Measurements from ENCODE around the gene ZBTB7C.

ZBTB7C gene

GRCh38 chr18:48151421-48152065, 257.6 kb downstream of the ZBTB7C start:
- no peak overlapping the region for H2AFZ ChIP-seq (ENCODE audit: low read depth, low read length)
- H3K9me3 ChIP-seq (ENCODE audit: insufficient read depth, low read length, severe bottlenecking) = no peaks in the 10 kb centered on the region
- peaks cover 7% of the 10 kb centered on the region for H3K27me3 ChIP-seq (ENCODE audit: insufficient read depth, low read length, poor library complexity)
- H3K36me3 ChIP-seq (ENCODE audit: insufficient read depth, low read length) = no peaks in the 10 kb centered on the region
- H3K4me2 ChIP-seq (ENCODE audit: insufficient read depth, low read length) = no peak overlapping the region
- H3K4me3 ChIP-seq (ENCODE audit: low read depth in 1 of 2, low read length in 2 of 2) = no peak overlapping the region
- no peak overlapping the region for H3K9ac ChIP-seq (ENCODE audit: low read depth, low read length)
- no peaks in the 10 kb centered on the region for H3K79me2 ChIP-seq (ENCODE audit: insufficient read depth, low read length)
- no peaks in the 10 kb centered on the region for H3K4me1 ChIP-seq (ENCODE audit: insufficient read depth, low read length)
- no peak for DNase-seq
- ATAC-seq (ENCODE audit: insufficient read depth, low read depth) = no peak
- H3K27ac ChIP-seq (ENCODE audit: low read length) = no peak overlapping the region
- H4K20me1 ChIP-seq (ENCODE audit: insufficient read depth, low read length) = no peaks in the 10 kb centered on the region
- no peak for TF ChIP-seq EZH2 (IDR thresholded peaks at IDR 0.05; ENCODE audit: borderline replicate concordance, low read depth, low read length, severe bottlenecking)
- TF ChIP-seq CTCF (IDR thresholded peaks at IDR 0.05; ENCODE audit: borderline replicate concordance, extremely low read depth, low read length, poor library complexity, severe bottlenecking) = no peak

- no peak for TF ChIP-seq EZH2 (IDR thresholded peaks at IDR 0.05; ENCODE audit: borderline replicate concordance, low read depth, low read length, severe bottlenecking)
- no peak for TF ChIP-seq CTCF (IDR thresholded peaks at IDR 0.05; ENCODE audit: borderline replicate concordance, extremely low read depth, low read length, poor library complexity, severe bottlenecking)
- H4K20me1 ChIP-seq (ENCODE audit: insufficient read depth, low read length) = no peaks in the 10 kb centered on the region
- no peaks in the 10 kb centered on the region for H3K79me2 ChIP-seq (ENCODE audit: insufficient read depth, low read length)
- H3K27me3 ChIP-seq (ENCODE audit: insufficient read depth, low read length, poor library complexity) = peaks cover 6% of the 10 kb centered on the region
- ATAC-seq (ENCODE audit: insufficient read depth, low read depth) (no peak), DNase-seq (no peak)
- no peak overlapping the region for H3K4me2 ChIP-seq (ENCODE audit: insufficient read depth, low read length)
- no peaks in the 10 kb centered on the region for H3K4me1 ChIP-seq (ENCODE audit: insufficient read depth, low read length)
- no peaks in the 10 kb centered on the region for H3K9me3 ChIP-seq (ENCODE audit: insufficient read depth, low read length, severe bottlenecking)
- no peaks in the 10 kb centered on the region for H3K36me3 ChIP-seq (ENCODE audit: insufficient read depth, low read length)
- H3K4me3 ChIP-seq (ENCODE audit: low read depth in 1 of 2, low read length in 2 of 2) = no peak overlapping the region
- no peak overlapping the region for H3K9ac ChIP-seq (ENCODE audit: low read depth, low read length)
- no peak overlapping the region for H2AFZ ChIP-seq (ENCODE audit: low read depth, low read length)
- H3K27ac ChIP-seq (ENCODE audit: low read length) = no peak overlapping the region
Measured at GRCh38 chr18:48149020-48149685, 260.0 kb downstream of the ZBTB7C start.

- no peak for DNase-seq
- ATAC-seq (ENCODE audit: insufficient read depth, low read depth) = no peak
- Histone ChIP-seq H2AFZ (ENCODE audit: low read depth, low read length) (no peak overlapping the region; the same call in 1 of the 2 replicates), H4K20me1 (ENCODE audit: insufficient read depth, low read length) (no peaks in the 10 kb centered on the region), H3K36me3 (ENCODE audit: insufficient read depth, low read length) (no peaks in the 10 kb centered on the region), H3K4me1 (ENCODE audit: insufficient read depth, low read length) (peaks cover 23% of the 10 kb centered on the region), H3K79me2 (ENCODE audit: insufficient read depth, low read length) (no peaks in the 10 kb centered on the region), H3K4me3 (ENCODE audit: low read depth in 1 of 2, low read length in 2 of 2) (no peak overlapping the region), H3K27me3 (ENCODE audit: insufficient read depth, low read length, poor library complexity) (no peaks in the 10 kb centered on the region), H3K4me2 (ENCODE audit: insufficient read depth, low read length) (no peak overlapping the region), H3K9me3 (ENCODE audit: insufficient read depth, low read length, severe bottlenecking) (no peaks in the 10 kb centered on the region), H3K27ac (ENCODE audit: low read length) (no peak overlapping the region), H3K9ac (ENCODE audit: low read depth, low read length) (no peak overlapping the region)
- TF ChIP-seq CTCF (IDR thresholded peaks at IDR 0.05; ENCODE audit: borderline replicate concordance, extremely low read depth, low read length, poor library complexity, severe bottlenecking) (no peak), EZH2 (IDR thresholded peaks at IDR 0.05; ENCODE audit: borderline replicate concordance, low read depth, low read length, severe bottlenecking) (no peak)
Measured at GRCh38 chr18:48142994-48143393, 266.2 kb downstream of the ZBTB7C start.
